ENCODE results near the gene NFIB.

DNA sequence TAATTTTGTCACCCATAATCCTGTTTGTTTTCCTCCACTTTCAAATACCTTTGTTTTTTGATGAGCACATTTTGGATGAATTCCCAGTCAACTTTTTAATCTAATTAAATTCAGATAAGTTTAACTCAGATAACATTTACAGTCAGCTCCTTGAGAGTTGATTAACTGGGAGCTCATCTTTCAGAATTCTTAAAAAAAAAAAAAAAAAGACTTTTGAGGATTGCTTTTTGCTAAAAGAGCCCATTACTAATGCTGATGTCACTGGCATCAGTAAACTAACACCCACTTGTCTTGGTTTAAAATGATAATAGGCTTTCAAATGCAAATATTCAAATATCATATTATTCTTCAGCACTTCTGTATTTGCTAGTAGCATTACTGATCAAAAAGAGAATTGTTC lies 47.1 kb upstream of the NFIB start:
- TF ChIP-seq ARNT (IDR thresholded peaks at IDR 0.05) (no peak), ZNF384 (IDR thresholded peaks at IDR 0.05) (no peak), NFRKB (IDR thresholded peaks at IDR 0.05) (no peak), PKNOX1 (IDR thresholded peaks at IDR 0.05) (no peak), ELF4 (IDR thresholded peaks at IDR 0.05) (no peak), TARDBP (IDR thresholded peaks at IDR 0.05) (no peak)

Measured in HEK293T (cell line).